K562 (cell line): Measurements from ENCODE around the gene GPX7. TPM values are rescaled to one million over a fixed set of nuclear protein-coding genes. Genes with fewer than 3 reads are reported as not detected.

Source experiments
- ATAC-seq: fragments of 200-7000 bp; cut with Tn5 transposase; 3 replicates; pipeline ENCODE4 v1.9.1; 2020; ENCODE audit warnings: moderate library complexity
- BruUV-seq: library from RNA; stranded (reverse); fragments of 400-500 nt; replicated peaks from 2 replicates; lab custom pipeline; 2021; lab: Mats Ljungman, UMichigan
- CTCF ChIA-PET: fragments of 300-600 bp; formaldehyde crosslinking; extraction: SDS; loops from one replicate; lab custom pipeline; 2021; ENCODE audit warnings: low intra/inter-chr PET ratio; lab: Yijun Ruan, JAX
- POLR2A ChIA-PET: fragments of 300-600, 350-650 bp; sonication (Branson Sonifier 250); formaldehyde crosslinking; extraction: SDS; loops from one replicate; lab custom pipeline; 2021; ENCODE audit warnings: antibody characterized with exemption, inconsistent platforms; lab: Yijun Ruan, JAX
- DNase-seq, 4 experiments: peaks; one replicate each; pipeline versions ENCODE4 v3.0.0 to v3.0.0-alpha.2; 2011 to 2018; ENCODE audit warnings: low spot score in 3 of 4, mixed read lengths in 3 of 4; ENCODE audit errors: extremely low read depth in 1 of 4
- FAIRE-seq: peaks from 2 replicates; lab custom pipeline; 2011; peaks lifted over from hg19 to GRCh38; lab: Jason Lieb, UNC
- H2AFZ ChIP-seq: 2 replicates; pipeline ENCODE4 v1.6.0; 2011; ENCODE audit warnings: low read depth, low read length, control low read depth, inconsistent platforms
- H3K27ac ChIP-seq: fragments of 200-600 bp; 3 replicates; pipeline ENCODE4 v1.8.0; 2011; ENCODE audit warnings: low read depth, mild to moderate bottlenecking, control low read depth, inconsistent platforms, low read length, moderate library complexity, mixed read lengths; ENCODE audit errors: extremely low read depth
- H3K27me3 ChIP-seq, 2 experiments: fragments of 300-600 bp in 1 of 2; 2 replicates in 1 of 2; 3 replicates in 1 of 2; pipeline versions ENCODE4 v1.6.0 to v1.8.0; 2011; ENCODE audit warnings: inconsistent platforms in 2 of 2, low read length in 2 of 2, mild to moderate bottlenecking in 1 of 2, mixed read lengths in 1 of 2, moderate library complexity in 1 of 2; ENCODE audit not compliant: control insufficient read depth in 2 of 2, insufficient read depth in 2 of 2
- H3K36me3 ChIP-seq: fragments of 300-600 bp; 3 replicates; pipeline ENCODE4 v1.8.0; 2011; ENCODE audit warnings: mild to moderate bottlenecking, low read length, inconsistent platforms; ENCODE audit not compliant: control insufficient read depth, insufficient read depth
- H3K4me1 ChIP-seq, 2 experiments: fragments of 200-600 bp in 1 of 2; replicated peaks in 1 of 2; 2 replicates in 1 of 2; 3 replicates in 1 of 2; pipeline versions ENCODE4 v1.5.1 to v1.8.0; 2011; ENCODE audit warnings: inconsistent platforms in 2 of 2, low read length in 2 of 2, mild to moderate bottlenecking in 1 of 2, mixed read lengths in 1 of 2, moderate library complexity in 1 of 2; ENCODE audit not compliant: control insufficient read depth in 2 of 2, insufficient read depth in 2 of 2
- H3K4me2 ChIP-seq: 2 replicates; pipeline ENCODE4 v1.6.1; 2011; ENCODE audit warnings: low read length, control low read depth, inconsistent platforms, mixed read lengths; ENCODE audit not compliant: insufficient read depth
- H3K4me3 ChIP-seq: fragments of 200-600 bp; sonication (generic), shearing (Covaris generic); 2 replicates; pipeline ENCODE4 v1.5.1; 2016; ENCODE audit warnings: control low read depth, inconsistent platforms
- H3K79me2 ChIP-seq: fragments of 200-600 bp; 3 replicates; pipeline ENCODE4 v1.8.0; 2011; ENCODE audit warnings: low read length, inconsistent platforms; ENCODE audit not compliant: control insufficient read depth, insufficient read depth
- H3K9ac ChIP-seq, 2 experiments: 2 replicates each; pipeline versions ENCODE4 v1.6.0 to v1.6.1; 2011; ENCODE audit warnings: low read depth in 2 of 2, low read length in 2 of 2, control low read depth in 1 of 2, inconsistent platforms in 1 of 2, mild to moderate bottlenecking in 1 of 2, mixed read lengths in 1 of 2; ENCODE audit not compliant: insufficient read depth in 1 of 2
- H3K9me1 ChIP-seq: one replicate; pipeline ENCODE4 v1.6.0; 2011; ENCODE audit warnings: inconsistent platforms, mild to moderate bottlenecking, low read length, moderate library complexity; ENCODE audit not compliant: control insufficient read depth, insufficient read depth
- H3K9me3 ChIP-seq: replicated peaks from 2 replicates; pipeline ENCODE4 v1.5.1; 2011; ENCODE audit warnings: low read depth, low read length, inconsistent platforms; ENCODE audit not compliant: control insufficient read depth, insufficient read depth
- H4K20me1 ChIP-seq: replicated peaks from 2 replicates; pipeline ENCODE4 v1.6.1; 2011; ENCODE audit warnings: low read length, inconsistent platforms, mixed read lengths; ENCODE audit not compliant: control insufficient read depth, insufficient read depth
- ELF2 ChIP-seq: fragments of 250-450 bp; sonication (Bioruptor Pico); IDR thresholded peaks from 2 replicates; pipeline ENCODE4 v1.5.0; 2021; ENCODE audit warnings: mild to moderate bottlenecking
- HDGF ChIP-seq: fragments of 450-650 bp; IDR thresholded peaks from 2 replicates; pipeline ENCODE4 v1.6.1; 2016
- HLTF ChIP-seq: fragments of 450-650 bp; IDR thresholded peaks from 2 replicates; pipeline ENCODE4 v1.6.1; 2016
- KDM2B ChIP-seq: fragments of 250-450 bp; sonication (Bioruptor Pico); IDR thresholded peaks from 2 replicates; pipeline ENCODE4 v1.8.0; 2021; ENCODE audit warnings: mild to moderate bottlenecking, moderate library complexity
- MBD2 ChIP-seq: sonication (generic); IDR thresholded peaks from 2 replicates; pipeline ENCODE4 v1.6.1; 2016; ENCODE audit warnings: low read depth, borderline replicate concordance
- RB1 ChIP-seq: fragments of 450-650 bp; IDR thresholded peaks from 2 replicates; pipeline ENCODE4 v1.6.1; 2017; ENCODE audit warnings: low read depth, mild to moderate bottlenecking
- SAP30 ChIP-seq: fragments of 200-600 bp; sonication (generic); IDR thresholded peaks from 2 replicates; pipeline ENCODE4 v1.6.1; 2012; ENCODE audit warnings: borderline replicate concordance, low read depth, mild to moderate bottlenecking, moderate library complexity, low read length, control low read depth, inconsistent platforms; ENCODE audit not compliant: insufficient read depth, poor library complexity, severe bottlenecking
- U2AF1 ChIP-seq: fragments of 200-400 bp; formaldehyde crosslinking; optimal IDR thresholded peaks from 2 replicates; pipeline ENCODE3; 2017; ENCODE audit warnings: mild to moderate bottlenecking, low read depth, low read length, moderate library complexity
- ZNF121 ChIP-seq: sonication (generic); formaldehyde crosslinking; conservative IDR thresholded peaks from 2 replicates; pipeline ENCODE4 v1.8.0; 2022; ENCODE audit warnings: missing genetic modification reagents
- WGBS: fragments of 100-300 bp; shearing (Covaris generic); methylation state at CpG from one replicate; pipeline ENCODE4 v1.1.6; 2016; ENCODE audit warnings: low coverage, mixed read lengths; ENCODE audit not compliant: insufficient coverage; ENCODE audit errors: missing lambda C conversion rate; 5-methylcytosine and 5-hydroxymethylcytosine counted together
- in situ Hi-C: fragments of 300-500 bp; cut with MboI; formaldehyde crosslinking; loops from 4 replicates; pipeline ENCODE4 v1.15.0; 2018; ENCODE audit warnings: inconsistent platforms, mixed read lengths
- intact Hi-C: fragments of 100-400 bp; cut with micrococcal nuclease; formaldehyde crosslinking; loops from 2 replicates; pipeline ENCODE4 v1.14.2; 2022
- polyA plus RNA-seq, 8 experiments: library from polyadenylated mRNA; depleted of rRNA in 4 of 8; stranded (reverse) in 5 of 8; unstranded in 3 of 8; fragments of >200 nt; fragmentation: Nextera tagmentation in 2 of 8; fragmentation: Illumina TruSeq in 1 of 8; extraction: Ambion mirVana in 2 of 8; extraction: Trizol in 1 of 8; gene quantifications; 2 replicates each; pipeline versions ENCODE4 v1.2.1 to v1.2.3, GENCODE V29; 2011 to 2014; ENCODE audit warnings: inconsistent platforms in 1 of 8, missing spikeins in 1 of 8
- total RNA-seq, 7 experiments: library from RNA; depleted of rRNA in 6 of 7; stranded (reverse); fragments of >200 nt in 6 of 7; fragmentation: Illumina TruSeq in 2 of 7; extraction: Trizol in 2 of 7; gene quantifications; 2 replicates each; pipeline versions ENCODE4 v1.2.1 to v1.2.3, GENCODE V29; 2011 to 2021; ENCODE audit warnings: low replicate concordance in 1 of 7
- TF ChIP-seq, protein P1 (sequence below): fragments of 250-450 bp; sonication (Bioruptor Pico); IDR thresholded peaks from 2 replicates; pipeline ENCODE4 v1.6.1; 2021; ENCODE audit warnings: mild to moderate bottlenecking
- TF ChIP-seq, protein P2 (sequence below): sonication (generic); formaldehyde crosslinking; IDR thresholded peaks from 2 replicates; pipeline ENCODE4 v1.8.0; 2023; ENCODE audit warnings: mild to moderate bottlenecking, missing genetic modification reagents
- TF ChIP-seq, protein P3 (sequence below): fragments of 250-450 bp; sonication (Bioruptor Pico); IDR thresholded peaks from 2 replicates; pipeline ENCODE4 v1.4.0; 2020
- TF ChIP-seq, protein P4 (sequence below): sonication (generic); formaldehyde crosslinking; IDR thresholded peaks from 2 replicates; pipeline ENCODE4 v1.8.0; 2022; ENCODE audit warnings: missing genetic modification reagents, mild to moderate bottlenecking, borderline replicate concordance

The GPX7 gene
- total and polyA plus RNA-seq, 9 of the 15 experiments (the other 6 are each of a cell fraction or from before 2014, with no cell fraction given): 0.08 TPM; not detected in 8

DNA sequence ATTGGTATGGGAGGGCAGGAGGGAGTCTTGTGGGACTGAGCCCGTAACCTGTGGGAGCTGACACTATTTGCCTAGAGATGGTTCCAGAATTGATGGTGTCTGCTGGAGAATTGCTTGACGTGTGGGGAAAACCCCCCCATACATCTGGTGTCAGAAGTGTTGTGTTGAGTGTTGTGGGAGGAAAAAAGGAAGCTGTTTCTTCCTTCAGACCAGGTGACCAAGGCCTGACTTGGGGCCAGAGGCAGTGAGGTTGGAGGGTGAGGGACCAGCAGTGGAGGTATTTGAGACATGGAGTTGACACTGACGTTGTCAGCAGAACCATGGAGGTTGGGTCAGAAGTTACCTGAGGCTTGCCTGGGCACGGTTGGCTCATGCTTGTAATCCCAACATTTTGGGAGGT is 39.1 kb downstream of the GPX7 start:
- Histone ChIP-seq H3K36me3 (no peaks in the 10 kb centered on the region), H2AFZ (no peak overlapping the region), H3K27me3 (no peaks in the 10 kb centered on the region), H3K4me2 (no peak overlapping the region), H3K79me2 (no peaks in the 10 kb centered on the region), H3K9me3 (no peaks in the 10 kb centered on the region), H3K27ac (no peak overlapping the region), H3K9me1 (no peaks in the 10 kb centered on the region), H4K20me1 (no peaks in the 10 kb centered on the region), H3K9ac (no peak overlapping the region), H3K4me1 (peaks cover 0 to 9% of the 10 kb centered on the region in 2 experiments; a peak in 3 of 5 replicates), H3K4me3 (no peak overlapping the region)
- no TSS peak for BruUV-seq
- in situ Hi-C loops: no loop called here
- no peak for FAIRE-seq
- no peak for DNase-seq
- no peak for ATAC-seq
- ChIA-PET CTCF (no interaction called here), POLR2A (interaction anchor here (0.6 kb wide), 1 partner anchor 526 kb away, joined by 3 read pairs; no protein-coding TSS in a partner anchor)
- intact Hi-C loops: no loop called here
- WGBS: 27% methylated on average over 4 of the region's 4 CpGs
- TF ChIP-seq HDGF: no peak
- TF ChIP-seq HLTF: no peak
- TF ChIP-seq, protein P1, sequence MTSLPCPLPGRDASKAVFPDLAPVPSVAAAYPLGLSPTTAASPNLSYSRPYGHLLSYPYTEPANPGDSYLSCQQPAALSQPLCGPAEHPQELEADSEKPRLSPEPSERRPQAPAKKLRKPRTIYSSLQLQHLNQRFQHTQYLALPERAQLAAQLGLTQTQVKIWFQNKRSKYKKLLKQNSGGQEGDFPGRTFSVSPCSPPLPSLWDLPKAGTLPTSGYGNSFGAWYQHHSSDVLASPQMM (CRISPR knock-in tag): no peak
- no peak for TF ChIP-seq KDM2B (CRISPR knock-in tag)
- TF ChIP-seq, protein P2, sequence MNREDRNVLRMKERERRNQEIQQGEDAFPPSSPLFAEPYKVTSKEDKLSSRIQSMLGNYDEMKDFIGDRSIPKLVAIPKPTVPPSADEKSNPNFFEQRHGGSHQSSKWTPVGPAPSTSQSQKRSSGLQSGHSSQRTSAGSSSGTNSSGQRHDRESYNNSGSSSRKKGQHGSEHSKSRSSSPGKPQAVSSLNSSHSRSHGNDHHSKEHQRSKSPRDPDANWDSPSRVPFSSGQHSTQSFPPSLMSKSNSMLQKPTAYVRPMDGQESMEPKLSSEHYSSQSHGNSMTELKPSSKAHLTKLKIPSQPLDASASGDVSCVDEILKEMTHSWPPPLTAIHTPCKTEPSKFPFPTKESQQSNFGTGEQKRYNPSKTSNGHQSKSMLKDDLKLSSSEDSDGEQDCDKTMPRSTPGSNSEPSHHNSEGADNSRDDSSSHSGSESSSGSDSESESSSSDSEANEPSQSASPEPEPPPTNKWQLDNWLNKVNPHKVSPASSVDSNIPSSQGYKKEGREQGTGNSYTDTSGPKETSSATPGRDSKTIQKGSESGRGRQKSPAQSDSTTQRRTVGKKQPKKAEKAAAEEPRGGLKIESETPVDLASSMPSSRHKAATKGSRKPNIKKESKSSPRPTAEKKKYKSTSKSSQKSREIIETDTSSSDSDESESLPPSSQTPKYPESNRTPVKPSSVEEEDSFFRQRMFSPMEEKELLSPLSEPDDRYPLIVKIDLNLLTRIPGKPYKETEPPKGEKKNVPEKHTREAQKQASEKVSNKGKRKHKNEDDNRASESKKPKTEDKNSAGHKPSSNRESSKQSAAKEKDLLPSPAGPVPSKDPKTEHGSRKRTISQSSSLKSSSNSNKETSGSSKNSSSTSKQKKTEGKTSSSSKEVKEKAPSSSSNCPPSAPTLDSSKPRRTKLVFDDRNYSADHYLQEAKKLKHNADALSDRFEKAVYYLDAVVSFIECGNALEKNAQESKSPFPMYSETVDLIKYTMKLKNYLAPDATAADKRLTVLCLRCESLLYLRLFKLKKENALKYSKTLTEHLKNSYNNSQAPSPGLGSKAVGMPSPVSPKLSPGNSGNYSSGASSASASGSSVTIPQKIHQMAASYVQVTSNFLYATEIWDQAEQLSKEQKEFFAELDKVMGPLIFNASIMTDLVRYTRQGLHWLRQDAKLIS (CRISPR knock-in tag): no peak
- TF ChIP-seq, protein P3, sequence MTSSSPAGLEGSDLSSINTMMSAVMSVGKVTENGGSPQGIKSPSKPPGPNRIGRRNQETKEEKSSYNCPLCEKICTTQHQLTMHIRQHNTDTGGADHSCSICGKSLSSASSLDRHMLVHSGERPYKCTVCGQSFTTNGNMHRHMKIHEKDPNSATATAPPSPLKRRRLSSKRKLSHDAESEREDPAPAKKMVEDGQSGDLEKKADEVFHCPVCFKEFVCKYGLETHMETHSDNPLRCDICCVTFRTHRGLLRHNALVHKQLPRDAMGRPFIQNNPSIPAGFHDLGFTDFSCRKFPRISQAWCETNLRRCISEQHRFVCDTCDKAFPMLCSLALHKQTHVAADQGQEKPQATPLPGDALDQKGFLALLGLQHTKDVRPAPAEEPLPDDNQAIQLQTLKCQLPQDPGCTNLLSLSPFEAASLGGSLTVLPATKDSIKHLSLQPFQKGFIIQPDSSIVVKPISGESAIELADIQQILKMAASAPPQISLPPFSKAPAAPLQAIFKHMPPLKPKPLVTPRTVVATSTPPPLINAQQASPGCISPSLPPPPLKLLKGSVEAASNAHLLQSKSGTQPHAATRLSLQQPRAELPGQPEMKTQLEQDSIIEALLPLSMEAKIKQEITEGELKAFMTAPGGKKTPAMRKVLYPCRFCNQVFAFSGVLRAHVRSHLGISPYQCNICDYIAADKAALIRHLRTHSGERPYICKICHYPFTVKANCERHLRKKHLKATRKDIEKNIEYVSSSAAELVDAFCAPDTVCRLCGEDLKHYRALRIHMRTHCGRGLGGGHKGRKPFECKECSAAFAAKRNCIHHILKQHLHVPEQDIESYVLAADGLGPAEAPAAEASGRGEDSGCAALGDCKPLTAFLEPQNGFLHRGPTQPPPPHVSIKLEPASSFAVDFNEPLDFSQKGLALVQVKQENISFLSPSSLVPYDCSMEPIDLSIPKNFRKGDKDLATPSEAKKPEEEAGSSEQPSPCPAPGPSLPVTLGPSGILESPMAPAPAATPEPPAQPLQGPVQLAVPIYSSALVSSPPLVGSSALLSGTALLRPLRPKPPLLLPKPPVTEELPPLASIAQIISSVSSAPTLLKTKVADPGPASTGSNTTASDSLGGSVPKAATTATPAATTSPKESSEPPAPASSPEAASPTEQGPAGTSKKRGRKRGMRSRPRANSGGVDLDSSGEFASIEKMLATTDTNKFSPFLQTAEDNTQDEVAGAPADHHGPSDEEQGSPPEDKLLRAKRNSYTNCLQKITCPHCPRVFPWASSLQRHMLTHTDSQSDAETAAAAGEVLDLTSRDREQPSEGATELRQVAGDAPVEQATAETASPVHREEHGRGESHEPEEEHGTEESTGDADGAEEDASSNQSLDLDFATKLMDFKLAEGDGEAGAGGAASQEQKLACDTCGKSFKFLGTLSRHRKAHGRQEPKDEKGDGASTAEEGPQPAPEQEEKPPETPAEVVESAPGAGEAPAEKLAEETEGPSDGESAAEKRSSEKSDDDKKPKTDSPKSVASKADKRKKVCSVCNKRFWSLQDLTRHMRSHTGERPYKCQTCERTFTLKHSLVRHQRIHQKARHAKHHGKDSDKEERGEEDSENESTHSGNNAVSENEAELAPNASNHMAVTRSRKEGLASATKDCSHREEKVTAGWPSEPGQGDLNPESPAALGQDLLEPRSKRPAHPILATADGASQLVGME (CRISPR knock-in tag): no peak
- no peak for TF ChIP-seq ZNF121 (CRISPR knock-in tag)
- no peak for TF ChIP-seq U2AF1
- TF ChIP-seq ELF2 (CRISPR knock-in tag): no peak
- TF ChIP-seq, protein P4, sequence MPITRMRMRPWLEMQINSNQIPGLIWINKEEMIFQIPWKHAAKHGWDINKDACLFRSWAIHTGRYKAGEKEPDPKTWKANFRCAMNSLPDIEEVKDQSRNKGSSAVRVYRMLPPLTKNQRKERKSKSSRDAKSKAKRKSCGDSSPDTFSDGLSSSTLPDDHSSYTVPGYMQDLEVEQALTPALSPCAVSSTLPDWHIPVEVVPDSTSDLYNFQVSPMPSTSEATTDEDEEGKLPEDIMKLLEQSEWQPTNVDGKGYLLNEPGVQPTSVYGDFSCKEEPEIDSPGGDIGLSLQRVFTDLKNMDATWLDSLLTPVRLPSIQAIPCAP (CRISPR knock-in tag): no peak
- TF ChIP-seq RB1: no peak
- no peak for TF ChIP-seq MBD2
- TF ChIP-seq SAP30: no peak
